GM23248 (cell line): ENCODE data around the gene NSUN7.
"Not testable (repeated sequence)": the region's sequence is repeated elsewhere in the genome, so short reads cannot be mapped to it uniquely, and the experiment has no call there.

Source experiments
- EZH2 ChIP-seq: fragments of 200-600 bp; sonication (generic); IDR thresholded peaks from 2 replicates; pipeline ENCODE4 v1.6.1; 2018; ENCODE audit warnings: antibody characterized with exemption, mild to moderate bottlenecking; ENCODE audit not compliant: insufficient read depth, poor library complexity, severe bottlenecking
- EZH2phosphoT487 ChIP-seq: fragments of 200-600 bp; sonication (generic); IDR thresholded peaks from 2 replicates; pipeline ENCODE4 v1.6.1; 2018; ENCODE audit warnings: antibody characterized with exemption, moderate library complexity, mild to moderate bottlenecking, low read depth; ENCODE audit not compliant: insufficient read depth

DNA sequence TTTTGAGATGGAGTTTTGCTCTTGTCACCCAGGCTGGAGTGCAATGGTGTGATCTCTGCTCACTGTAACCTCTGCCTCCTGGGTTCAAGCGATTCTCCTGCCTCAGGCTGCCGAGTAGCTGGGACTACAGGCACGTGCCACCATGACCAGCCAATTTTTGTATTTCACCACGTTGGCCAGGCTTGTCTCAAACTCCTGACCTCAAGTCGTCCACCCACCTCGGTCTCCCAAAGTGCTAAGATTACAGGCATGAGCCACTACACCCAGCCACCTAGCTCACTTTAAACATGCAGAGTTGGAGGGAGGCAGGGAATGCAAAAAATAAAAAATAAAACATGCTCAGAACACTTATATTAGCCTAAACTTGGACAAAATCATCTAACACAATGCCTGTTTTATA lies 36.8 kb upstream of the NSUN7 start:
- TF ChIP-seq EZH2, EZH2phosphoT487: not testable (repeated sequence)
